Small intestine (tissue), 16 donors: ENCODE measurements around the gene ZNF260. TPM values are rescaled to one million over a fixed set of nuclear protein-coding genes. Genes with fewer than 3 reads are reported as not detected.
A peak's percentile ranks its signal among the peaks of the same experiment; 100 is the strongest.

ENCODE experiments used
- DNase-seq, 2 donors: peaks; one replicate each; pipeline versions ENCODE4 v3.0.0 to v3.0.0-alpha.2; 2013
- FAIRE-seq: peaks from 2 replicates; lab custom pipeline; 2012; peaks lifted over from hg19 to GRCh38; lab: Jason Lieb, UNC
- H3K27ac ChIP-seq, 3 donors: one replicate each; pipeline ENCODE4 v1.5.1; 2013; ENCODE audit warnings: low read length in 2 of 3, mild to moderate bottlenecking in 2 of 3, control low read depth in 1 of 3, inconsistent platforms in 1 of 3, low read depth in 1 of 3, moderate library complexity in 1 of 3
- H3K27me3 ChIP-seq, 3 donors: one replicate each; pipeline ENCODE4 v1.6.1; 2013; ENCODE audit warnings: low read length in 3 of 3, inconsistent platforms in 1 of 3; ENCODE audit not compliant: control insufficient read depth in 3 of 3, insufficient read depth in 3 of 3
- H3K36me3 ChIP-seq, 3 donors: one replicate each; pipeline ENCODE4 v1.6.1; 2013; ENCODE audit warnings: low read length in 3 of 3, inconsistent platforms in 1 of 3, low read depth in 1 of 3, mild to moderate bottlenecking in 1 of 3, moderate library complexity in 1 of 3; ENCODE audit not compliant: control insufficient read depth in 3 of 3, insufficient read depth in 2 of 3
- H3K4me1 ChIP-seq, 3 donors: one replicate each; pipeline ENCODE4 v1.6.1; 2013; ENCODE audit warnings: low read length in 2 of 3, inconsistent platforms in 1 of 3, low read depth in 1 of 3, mild to moderate bottlenecking in 1 of 3, moderate library complexity in 1 of 3; ENCODE audit not compliant: control insufficient read depth in 3 of 3, insufficient read depth in 2 of 3
- H3K4me3 ChIP-seq, 3 donors: one replicate each; pipeline ENCODE4 v1.5.1; 2013; ENCODE audit warnings: low read length in 3 of 3, control low read depth in 1 of 3, inconsistent platforms in 1 of 3, low read depth in 1 of 3, mild to moderate bottlenecking in 1 of 3, moderate library complexity in 1 of 3
- H3K9me3 ChIP-seq, 2 donors: one replicate each; pipeline ENCODE4 v1.6.1; 2013; ENCODE audit warnings: low read depth in 1 of 2, low read length in 1 of 2; ENCODE audit not compliant: control insufficient read depth in 2 of 2, insufficient read depth in 1 of 2
- WGBS, 3 donors: extraction: QIAGEN DNeasy Blood & Tissue Kit; methylation state at CpG; one replicate each; pipeline ENCODE4 v1.1.7; 2013; 5-methylcytosine and 5-hydroxymethylcytosine counted together
- long read RNA-seq, 10 donors: transcript quantifications; one replicate each; lab custom pipeline, GENCODE V29; 2026
- polyA plus RNA-seq, 4 donors: library from polyadenylated mRNA; stranded (reverse) in 3 of 4; unstranded in 1 of 4; fragments of 200-250 nt in 3 of 4; fragments of 120-200 nt in 1 of 4; gene quantifications; one replicate each; pipeline versions ENCODE4 v1.2.1 to v1.2.3, GENCODE V29; 2013
- donor health status: healthy with polysubstance abuse.
- donor health status: control.
- donor health status: control.
- donor health status: Bipolar disorder and iron deficiency.
- donor health status: healthy.

ZNF260 gene
- polyA plus RNA-seq = 10 to 100 TPM in 1 of 4 donors, 1 to 10 TPM in 3; 2.0 to 14.4 (median 2.8) TPM
- long read RNA-seq, donor 1, full-length matches to known transcripts = 5 of 5 reads
- long read RNA-seq, donor 1, partial matches to known transcripts = 0 of 5 reads
- long read RNA-seq, donor 1, other reads (novel, unspliced or antisense) = 0 of 5 reads
- long read RNA-seq, donor 2, partial matches to known transcripts = 0 of 1 reads
- long read RNA-seq, donor 2, other reads (novel, unspliced or antisense) = 0 of 1 reads
- long read RNA-seq, donor 3, full-length matches to known transcripts = 3 of 3 reads
- long read RNA-seq, donor 3, partial matches to known transcripts = 0 of 3 reads
- long read RNA-seq, donor 3, other reads (novel, unspliced or antisense) = 0 of 3 reads
- long read RNA-seq, donor 4 = 0 reads
- long read RNA-seq, donor 5, partial matches to known transcripts = 0 of 1 reads
- long read RNA-seq, donor 5, other reads (novel, unspliced or antisense) = 0 of 1 reads
- long read RNA-seq, donor 6, full-length matches to known transcripts = 7 of 7 reads
- long read RNA-seq, donor 6, partial matches to known transcripts = 0 of 7 reads
- long read RNA-seq, donor 6, other reads (novel, unspliced or antisense) = 0 of 7 reads
- long read RNA-seq, donor 7, full-length matches to known transcripts = 6 of 6 reads
- long read RNA-seq, donor 7, partial matches to known transcripts = 0 of 6 reads
- long read RNA-seq, donor 7, other reads (novel, unspliced or antisense) = 0 of 6 reads
- long read RNA-seq, donor 8, full-length matches to known transcripts = 1 of 1 reads
- long read RNA-seq, donor 8, partial matches to known transcripts = 0 of 1 reads
- long read RNA-seq, donor 8, other reads (novel, unspliced or antisense) = 0 of 1 reads
- long read RNA-seq, donor 9 = 0 reads
- long read RNA-seq, donor 10, full-length matches to known transcripts = 6 of 6 reads
- long read RNA-seq, donor 10, partial matches to known transcripts = 0 of 6 reads
- long read RNA-seq, donor 10, other reads (novel, unspliced or antisense) = 0 of 6 reads

GRCh38 chr19:36528194-36528920 lies at the start of gene ZNF260:
Gene ZNF260, minus strand, starts transcription at chr19:36528271. Its CDS starts 13,033 bp downstream, at chr19:36515238.
- Histone ChIP-seq H3K27me3 (no peaks in the 10 kb centered on the region), H3K36me3 (peaks cover 4 to 7% (median 7%) of the 10 kb centered on the region in 3 donors), H3K27ac (peak within 1 kb of the TSS; percentile 88 to 94 (median 90)), H3K4me3 (peak within 1 kb of the TSS; percentile 46 to 85 (median 83)), H3K4me1 (peaks cover 0 to 4% (median 3%) of the 10 kb centered on the region in 3 donors), H3K9me3 (peaks cover 0 to 35% of the 10 kb centered on the region in 2 donors)
- WGBS, 3 donors = 0% methylated on average over 53 to 55 of the region's 55 CpGs
- no peak for FAIRE-seq
- DNase-seq = peak; percentile 98 to 99

DNA sequence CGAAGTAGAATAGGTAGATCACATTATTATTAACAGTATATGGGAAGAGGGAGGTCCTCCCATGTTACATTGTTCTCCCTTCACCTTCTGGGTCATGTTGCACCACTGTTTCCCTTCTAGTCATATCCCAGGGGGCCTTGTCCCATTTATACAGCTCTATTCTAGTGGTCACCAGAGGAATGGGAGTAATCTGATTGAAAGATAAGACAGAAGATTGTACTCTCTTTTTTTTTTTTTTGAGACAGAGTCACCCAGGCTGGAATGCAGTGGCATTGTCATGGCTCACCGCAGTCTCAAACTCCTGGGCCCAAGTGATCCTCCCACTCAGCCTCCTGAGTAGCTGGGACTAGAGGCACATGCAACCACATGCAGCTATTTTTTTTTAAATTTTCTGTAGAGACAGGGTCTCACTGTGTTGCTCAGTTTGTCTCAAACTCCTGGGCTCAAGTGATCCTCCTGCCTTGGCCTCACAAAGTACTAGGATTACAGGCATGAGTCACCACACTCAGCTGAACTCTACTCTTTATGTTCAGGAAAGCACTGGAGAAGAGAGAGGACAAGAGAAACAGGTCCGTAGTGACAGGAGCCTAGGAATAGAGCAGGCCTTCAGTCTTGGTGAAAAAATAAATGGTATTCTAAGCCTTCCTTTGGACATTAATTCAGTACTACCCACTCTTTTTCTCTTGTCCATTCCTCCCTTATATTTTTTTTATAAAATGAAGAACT lies 49.4 kb upstream of the ZNF260 start:
- Histone ChIP-seq H3K9me3 (peaks cover 0 to 27% of the 10 kb centered on the region in 2 donors), H3K27ac (no peak overlapping the region), H3K36me3 (peaks cover 10 to 28% (median 11%) of the 10 kb centered on the region in 3 donors), H3K4me3 (no peak overlapping the region), H3K4me1 (no peaks in the 10 kb centered on the region), H3K27me3 (no peaks in the 10 kb centered on the region)
- WGBS, 3 donors = 96 to 100% (median 100%) methylated on average over 3 of the region's 3 CpGs
- DNase-seq (no peak), FAIRE-seq (no peak)

- WGBS, 3 donors = 65 to 88% (median 80%) methylated on average over 2 of the region's 2 CpGs
- Histone ChIP-seq H3K4me1 (peaks cover 0 to 3% (median 0%) of the 10 kb centered on the region in 3 donors), H3K9me3 (peaks cover 0 to 33% of the 10 kb centered on the region in 2 donors), H3K27me3 (no peaks in the 10 kb centered on the region), H3K36me3 (peaks cover 8 to 27% (median 11%) of the 10 kb centered on the region in 3 donors), H3K4me3 (peak overlapping the region in 1 of 3 donors; percentile 68), H3K27ac (peak overlapping the region in 1 of 3 donors; percentile 84)
- FAIRE-seq (no peak), DNase-seq (no peak)
Observed at GRCh38 chr19:36574741-36575140, 46.7 kb upstream of the ZNF260 start.

DNA sequence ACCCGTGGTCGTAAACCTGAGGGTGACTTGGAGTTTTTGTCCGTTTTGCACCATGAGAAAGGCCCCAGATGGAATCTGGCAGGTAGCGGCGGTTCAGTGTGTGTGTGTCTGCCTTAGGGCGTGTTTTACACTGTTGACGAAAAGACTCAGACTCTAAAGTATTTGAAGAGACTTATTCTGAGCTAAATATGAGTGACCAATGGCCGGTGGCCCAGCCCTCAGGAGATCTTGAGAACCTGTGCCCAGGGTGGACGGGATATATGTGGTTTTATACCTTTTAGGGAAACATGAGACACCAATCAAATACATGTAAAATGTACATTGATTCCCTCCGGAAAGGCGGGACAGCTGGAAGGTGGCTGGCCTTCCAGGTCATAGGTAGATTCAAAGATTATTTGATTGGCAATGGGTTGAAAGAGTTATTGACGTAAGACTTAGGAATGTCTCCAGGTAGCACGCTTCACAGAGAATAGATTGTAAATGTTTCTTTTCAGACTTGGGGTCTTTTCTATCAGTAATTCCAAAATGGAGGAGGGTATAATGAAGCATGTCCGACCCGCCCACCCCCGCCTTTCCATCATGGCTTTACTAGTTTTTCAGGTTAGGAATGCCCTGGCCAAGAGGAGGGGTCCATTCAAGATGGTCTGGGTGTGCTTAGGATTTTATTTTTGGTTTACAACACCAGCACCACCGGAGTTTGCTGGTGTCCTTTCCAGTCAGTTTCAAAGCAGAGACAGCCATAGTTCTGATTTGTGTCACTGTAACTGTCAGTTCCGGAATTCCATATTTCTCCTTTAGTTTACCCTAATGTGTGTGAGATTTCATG lies 46.0 kb upstream of the ZNF260 start:
- Histone ChIP-seq H3K27ac (peak overlapping the region; percentile 76 to 93 (median 84)), H3K36me3 (peaks cover 6 to 31% (median 11%) of the 10 kb centered on the region in 3 donors), H3K27me3 (no peaks in the 10 kb centered on the region), H3K9me3 (peaks cover 0 to 36% of the 10 kb centered on the region in 2 donors), H3K4me3 (peak overlapping the region; percentile 68 to 91 (median 69)), H3K4me1 (peaks cover 0 to 3% (median 0%) of the 10 kb centered on the region in 3 donors)
- peak; percentile 5 to 71 for DNase-seq
- WGBS, 3 donors = 27 to 36% (median 34%) methylated on average over 18 of the region's 18 CpGs
- no peak for FAIRE-seq

DNA sequence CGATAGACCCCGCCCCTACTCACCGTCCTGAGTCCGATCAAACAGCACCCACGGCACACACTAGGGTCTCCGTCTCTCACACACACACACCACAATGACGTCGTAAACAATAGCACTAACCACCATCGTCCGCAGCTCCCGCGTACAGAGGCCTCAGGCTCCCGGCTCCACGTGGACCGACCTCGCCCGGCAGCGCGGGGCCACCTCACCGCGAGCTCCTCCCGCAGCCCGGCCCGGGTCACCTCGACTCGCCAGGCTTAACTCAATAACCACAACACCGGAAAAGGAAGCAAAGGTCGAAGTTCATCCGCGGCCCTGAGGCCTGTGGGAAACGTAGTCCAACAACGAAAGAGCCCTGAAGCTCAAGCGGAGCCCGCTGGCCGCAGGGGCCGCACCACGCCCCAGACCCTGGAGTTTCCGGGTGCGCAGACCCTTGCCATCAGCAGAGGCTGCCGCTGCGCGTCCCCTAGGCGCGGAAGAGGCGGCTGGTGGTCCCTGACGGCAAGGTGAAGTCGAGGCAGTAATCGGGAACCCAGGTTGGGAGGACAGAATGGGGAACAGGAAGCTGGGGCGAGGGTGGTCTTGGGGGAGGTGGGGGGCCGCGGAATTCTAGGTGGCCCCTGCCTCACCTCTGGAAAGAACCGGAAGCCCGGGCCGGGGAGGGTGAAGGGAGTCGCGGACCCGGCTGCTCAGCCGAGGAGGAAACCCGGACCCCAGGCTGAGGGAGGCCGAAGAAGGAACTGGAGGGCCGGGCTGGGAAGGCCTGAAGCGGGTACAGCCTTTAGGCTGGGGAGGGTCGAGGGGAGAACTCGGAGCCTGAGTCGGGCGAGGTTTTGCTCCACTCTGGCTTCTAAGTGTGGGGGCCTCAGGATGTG lies 45.2 kb upstream of the ZNF260 start, which contains the start of gene ZNF529:
TSS of gene ZNF529 (minus strand) at position 273 of the 875 bp plus-strand sequence. CDS start 946 bp downstream, outside the sequence.
- peaks cover 0 to 34% of the 10 kb centered on the region in 2 donors for H3K9me3 ChIP-seq
- no peak for FAIRE-seq

DNA sequence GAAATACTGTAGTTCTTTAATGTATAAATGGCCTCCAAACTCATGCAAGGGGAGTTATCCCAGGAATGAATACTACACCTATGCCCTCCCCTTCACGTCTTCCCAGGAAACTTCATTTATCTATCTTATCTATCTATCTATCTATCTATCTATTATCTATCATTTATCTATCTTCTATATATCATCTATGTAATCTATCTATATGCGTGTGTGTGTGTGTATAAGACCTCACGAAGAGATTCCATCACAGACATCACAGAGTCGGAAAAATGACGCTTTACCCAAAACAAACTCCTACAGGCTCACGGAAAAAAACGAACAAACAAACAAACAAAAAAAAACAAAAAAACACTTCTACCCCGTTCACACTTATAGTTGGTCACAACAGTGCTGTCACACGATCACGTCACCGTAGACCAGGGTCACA lies 44.5 kb upstream of the ZNF260 start:
- FAIRE-seq (no peak), DNase-seq (no peak)
- peaks cover 0 to 3% (median 0%) of the 10 kb centered on the region in 3 donors for H3K4me1 ChIP-seq
- H3K4me3 ChIP-seq = peak overlapping the region; percentile 68 to 91 (median 69)
- peaks cover 8 to 22% (median 13%) of the 10 kb centered on the region in 3 donors for H3K36me3 ChIP-seq
- H3K27ac ChIP-seq = peak overlapping the region; percentile 76 to 93 (median 84)
- 1 to 5% (median 3%) methylated on average over 11 of the region's 11 CpGs for WGBS, 3 donors
- H3K27me3 ChIP-seq = no peaks in the 10 kb centered on the region
- H3K9me3 ChIP-seq = peaks cover 0 to 32% of the 10 kb centered on the region in 2 donors

More for the DNA sequence above, 45.2 kb upstream of the ZNF260 start, which contains the start of gene ZNF529:
- H3K4me1 ChIP-seq = peaks cover 0 to 3% (median 0%) of the 10 kb centered on the region in 3 donors
- H3K27me3 ChIP-seq = no peaks in the 10 kb centered on the region
- H3K27ac ChIP-seq = peak within 1 kb of the TSS; percentile 76 to 93 (median 84)
- DNase-seq = peak; percentile 96 to 98
- H3K36me3 ChIP-seq = peaks cover 10 to 25% (median 14%) of the 10 kb centered on the region in 3 donors
- H3K4me3 ChIP-seq = peak within 1 kb of the TSS; percentile 68 to 91 (median 69)
- WGBS, 3 donors = 1% methylated on average over 66 of the region's 66 CpGs
